WTC11 (cell line): Measurements from ENCODE around the gene TLE4. TPM values are rescaled to one million over a fixed set of nuclear protein-coding genes. Genes with fewer than 3 reads are reported as not detected.

Experiments used
- ATAC-seq: fragments of 200-7000 bp; cut with Tn5 transposase; 2 replicates; pipeline ENCODE4 v1.10.0; 2021; ENCODE audit warnings: mild to moderate bottlenecking, moderate library complexity
- CTCF ChIA-PET: fragments of 300-600 bp; sonication (Branson Sonifier 250); formaldehyde crosslinking; loops from one replicate; lab custom pipeline; 2021; ENCODE audit warnings: antibody characterized with exemption; lab: Charles Lee
- POLR2A ChIA-PET: fragments of 350-600 bp; sonication (Branson Sonifier 250); formaldehyde crosslinking; loops from one replicate; lab custom pipeline; 2021; ENCODE audit warnings: antibody characterized with exemption; lab: Charles Lee
- DNase-seq: peaks from one replicate; pipeline ENCODE4 v3.0.0; 2021; ENCODE audit warnings: low spot score
- H3K27ac Mint-ChIP-seq: 2 replicates; pipeline ENCODE4 v1.8.0; 2021; ENCODE audit warnings: mixed read lengths
- H3K27me3 Mint-ChIP-seq: 2 replicates; pipeline ENCODE4 v1.8.0; 2021; ENCODE audit warnings: low read depth, mild to moderate bottlenecking, moderate library complexity, mixed read lengths
- H3K36me3 Mint-ChIP-seq: 2 replicates; pipeline ENCODE4 v1.8.0; 2021; ENCODE audit warnings: mixed read lengths
- H3K4me1 Mint-ChIP-seq: 2 replicates; pipeline ENCODE4 v1.8.0; 2022; ENCODE audit warnings: mixed read lengths
- H3K4me3 Mint-ChIP-seq: 2 replicates; pipeline ENCODE4 v1.8.0; 2021; ENCODE audit warnings: mild to moderate bottlenecking, moderate library complexity, mixed read lengths
- H3K9me3 Mint-ChIP-seq: 2 replicates; pipeline ENCODE4 v1.8.0; 2021; ENCODE audit warnings: mixed read lengths
- ATF1 ChIP-seq: sonication (generic); formaldehyde crosslinking; IDR thresholded peaks from 2 replicates; pipeline ENCODE4 v1.8.1; 2023; ENCODE audit warnings: mild to moderate bottlenecking, moderate library complexity, missing genetic modification reagents
- CREM ChIP-seq: sonication (generic); formaldehyde crosslinking; IDR thresholded peaks from 2 replicates; pipeline ENCODE4 v1.8.1; 2022; ENCODE audit warnings: mild to moderate bottlenecking, missing genetic modification reagents, moderate library complexity
- ESRRA ChIP-seq: sonication (generic); formaldehyde crosslinking; IDR thresholded peaks from 2 replicates; pipeline ENCODE4 v1.8.1; 2022; ENCODE audit warnings: mild to moderate bottlenecking, missing genetic modification reagents, borderline replicate concordance
- ETV6 ChIP-seq: sonication (generic); formaldehyde crosslinking; IDR thresholded peaks from 2 replicates; pipeline ENCODE4 v1.8.1; 2022; ENCODE audit warnings: mild to moderate bottlenecking, missing genetic modification reagents
- IRF2 ChIP-seq: sonication (generic); formaldehyde crosslinking; IDR thresholded peaks from 2 replicates; pipeline ENCODE4 v1.8.0; 2022; ENCODE audit warnings: low read depth, missing genetic modification reagents, borderline replicate concordance
- JUN ChIP-seq: sonication (generic); formaldehyde crosslinking; IDR thresholded peaks from 2 replicates; pipeline ENCODE4 v1.8.0; 2023; ENCODE audit warnings: mild to moderate bottlenecking, missing genetic modification reagents
- KAT7 ChIP-seq: sonication (generic); formaldehyde crosslinking; IDR thresholded peaks from 2 replicates; pipeline ENCODE4 v1.8.1; 2023; ENCODE audit warnings: missing genetic modification reagents, mild to moderate bottlenecking, borderline replicate concordance
- NR1H2 ChIP-seq: sonication (generic); formaldehyde crosslinking; IDR thresholded peaks from 2 replicates; pipeline ENCODE4 v1.9.0; 2021; ENCODE audit warnings: mild to moderate bottlenecking, moderate library complexity, missing genetic modification reagents
- NR2C2 ChIP-seq: sonication (generic); formaldehyde crosslinking; IDR thresholded peaks from 2 replicates; pipeline ENCODE4 v1.8.0; 2022; ENCODE audit warnings: mild to moderate bottlenecking, missing genetic modification reagents
- PRRX2 ChIP-seq: fragments of 250-450 bp; sonication (Bioruptor Pico); IDR thresholded peaks from 2 replicates; pipeline ENCODE4 v1.8.0; 2021; ENCODE audit warnings: mild to moderate bottlenecking
- RORB ChIP-seq: fragments of 250-450 bp; sonication (Bioruptor Pico); IDR thresholded peaks from 2 replicates; pipeline ENCODE4 v1.9.0; 2021; ENCODE audit warnings: mild to moderate bottlenecking
- SMAD3 ChIP-seq: sonication (generic); formaldehyde crosslinking; IDR thresholded peaks from 2 replicates; pipeline ENCODE4 v1.8.0; 2022; ENCODE audit warnings: missing genetic modification reagents, mild to moderate bottlenecking, borderline replicate concordance
- ZNF121 ChIP-seq: sonication (generic); formaldehyde crosslinking; IDR thresholded peaks from 2 replicates; pipeline ENCODE4 v1.8.0; 2023; ENCODE audit warnings: missing genetic modification reagents
- ZNF232 ChIP-seq: sonication (generic); formaldehyde crosslinking; IDR thresholded peaks from 2 replicates; pipeline ENCODE4 v1.8.0; 2022; ENCODE audit warnings: mild to moderate bottlenecking, missing genetic modification reagents
- ZNF263 ChIP-seq: sonication (generic); formaldehyde crosslinking; IDR thresholded peaks from 2 replicates; pipeline ENCODE4 v1.8.1; 2022; ENCODE audit warnings: low read depth, mild to moderate bottlenecking, moderate library complexity, missing genetic modification reagents
- ZNF317 ChIP-seq: sonication (generic); formaldehyde crosslinking; IDR thresholded peaks from 2 replicates; pipeline ENCODE4 v1.8.1; 2023; ENCODE audit warnings: low read depth, mild to moderate bottlenecking, moderate library complexity, missing genetic modification reagents, borderline replicate concordance
- ZNF423 ChIP-seq: fragments of 250-450 bp; sonication (Bioruptor Pico); IDR thresholded peaks from 2 replicates; pipeline ENCODE4 v2.1.2; 2022; ENCODE audit warnings: mild to moderate bottlenecking, moderate library complexity
- ZNF671 ChIP-seq: fragments of 250-450 bp; sonication (Bioruptor Pico); IDR thresholded peaks from 2 replicates; pipeline ENCODE4 v1.8.0; 2021; ENCODE audit warnings: mild to moderate bottlenecking
- total RNA-seq: library from RNA; stranded (reverse); gene quantifications from 3 replicates; pipeline ENCODE4 v1.2.3, GENCODE V29; 2021
- TF ChIP-seq, protein P1 (sequence below): sonication (generic); formaldehyde crosslinking; IDR thresholded peaks from 2 replicates; pipeline ENCODE4 v1.8.1; 2023; ENCODE audit warnings: mild to moderate bottlenecking, missing genetic modification reagents, moderate library complexity
- TF ChIP-seq, protein P2 (sequence below): fragments of 250-450 bp; sonication (Bioruptor Pico); IDR thresholded peaks from 2 replicates; pipeline ENCODE4 v1.9.0; 2021; ENCODE audit warnings: mild to moderate bottlenecking, borderline replicate concordance
- TF ChIP-seq, protein P3 (sequence below): sonication (generic); formaldehyde crosslinking; IDR thresholded peaks from 2 replicates; pipeline ENCODE4 v1.8.1; 2022; ENCODE audit warnings: missing genetic modification reagents, borderline replicate concordance
- TF ChIP-seq, protein P4 (sequence below): sonication (generic); formaldehyde crosslinking; IDR thresholded peaks from 2 replicates; pipeline ENCODE4 v1.8.0; 2022; ENCODE audit warnings: mild to moderate bottlenecking, missing genetic modification reagents
- TF ChIP-seq, protein P5 (sequence below): fragments of 250-450 bp; sonication (Bioruptor Pico); IDR thresholded peaks from 2 replicates; pipeline ENCODE4 v2.1.2; 2022; ENCODE audit warnings: mild to moderate bottlenecking, moderate library complexity
- TF ChIP-seq, protein P6 (sequence below): fragments of 250-450 bp; sonication (Bioruptor Pico); IDR thresholded peaks from 2 replicates; pipeline ENCODE4 v1.9.0; 2021; ENCODE audit warnings: mild to moderate bottlenecking

Gene TLE4
- total RNA-seq, 1 experiment from 2014 or later = 48.1 TPM

DNA sequence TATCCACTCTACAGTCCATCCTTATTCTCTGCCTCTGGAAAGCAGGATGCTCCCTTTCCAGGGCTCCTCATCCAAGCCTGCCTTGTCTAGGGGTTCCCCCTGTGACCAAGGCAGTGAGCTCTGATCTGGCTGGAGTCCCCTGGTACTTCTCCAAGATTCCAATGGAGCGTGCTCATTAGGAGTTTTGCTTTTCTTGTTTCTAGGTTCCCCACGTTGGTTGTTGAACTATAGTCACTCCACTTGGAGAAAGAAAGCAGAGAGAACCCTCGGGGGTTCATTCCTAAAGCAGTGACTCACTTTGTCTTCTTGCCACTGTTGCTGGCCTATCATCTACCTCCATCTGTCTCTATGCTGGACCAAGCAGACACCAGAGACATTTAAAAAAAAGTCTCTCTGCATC, 192.6 kb downstream of the TLE4 start:
- peaks cover 4% of the 10 kb centered on the region; the same call in 1 of the 2 replicates for H3K27me3 Mint-ChIP-seq
- H3K27ac Mint-ChIP-seq = no peak overlapping the region
- no peak overlapping the region for H3K4me3 Mint-ChIP-seq
- ChIA-PET CTCF (no interaction called here), POLR2A (no interaction called here)
- H3K9me3 Mint-ChIP-seq = no peaks in the 10 kb centered on the region
- no peaks in the 10 kb centered on the region for H3K36me3 Mint-ChIP-seq
- no peak for TF ChIP-seq ZNF423 (CRISPR knock-in tag)
- no peak for TF ChIP-seq ESRRA (CRISPR knock-in tag)
- TF ChIP-seq, protein P1, sequence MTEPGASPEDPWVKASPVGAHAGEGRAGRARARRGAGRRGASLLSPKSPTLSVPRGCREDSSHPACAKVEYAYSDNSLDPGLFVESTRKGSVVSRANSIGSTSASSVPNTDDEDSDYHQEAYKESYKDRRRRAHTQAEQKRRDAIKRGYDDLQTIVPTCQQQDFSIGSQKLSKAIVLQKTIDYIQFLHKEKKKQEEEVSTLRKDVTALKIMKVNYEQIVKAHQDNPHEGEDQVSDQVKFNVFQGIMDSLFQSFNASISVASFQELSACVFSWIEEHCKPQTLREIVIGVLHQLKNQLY (CRISPR knock-in tag) = no peak
- TF ChIP-seq, protein P2, sequence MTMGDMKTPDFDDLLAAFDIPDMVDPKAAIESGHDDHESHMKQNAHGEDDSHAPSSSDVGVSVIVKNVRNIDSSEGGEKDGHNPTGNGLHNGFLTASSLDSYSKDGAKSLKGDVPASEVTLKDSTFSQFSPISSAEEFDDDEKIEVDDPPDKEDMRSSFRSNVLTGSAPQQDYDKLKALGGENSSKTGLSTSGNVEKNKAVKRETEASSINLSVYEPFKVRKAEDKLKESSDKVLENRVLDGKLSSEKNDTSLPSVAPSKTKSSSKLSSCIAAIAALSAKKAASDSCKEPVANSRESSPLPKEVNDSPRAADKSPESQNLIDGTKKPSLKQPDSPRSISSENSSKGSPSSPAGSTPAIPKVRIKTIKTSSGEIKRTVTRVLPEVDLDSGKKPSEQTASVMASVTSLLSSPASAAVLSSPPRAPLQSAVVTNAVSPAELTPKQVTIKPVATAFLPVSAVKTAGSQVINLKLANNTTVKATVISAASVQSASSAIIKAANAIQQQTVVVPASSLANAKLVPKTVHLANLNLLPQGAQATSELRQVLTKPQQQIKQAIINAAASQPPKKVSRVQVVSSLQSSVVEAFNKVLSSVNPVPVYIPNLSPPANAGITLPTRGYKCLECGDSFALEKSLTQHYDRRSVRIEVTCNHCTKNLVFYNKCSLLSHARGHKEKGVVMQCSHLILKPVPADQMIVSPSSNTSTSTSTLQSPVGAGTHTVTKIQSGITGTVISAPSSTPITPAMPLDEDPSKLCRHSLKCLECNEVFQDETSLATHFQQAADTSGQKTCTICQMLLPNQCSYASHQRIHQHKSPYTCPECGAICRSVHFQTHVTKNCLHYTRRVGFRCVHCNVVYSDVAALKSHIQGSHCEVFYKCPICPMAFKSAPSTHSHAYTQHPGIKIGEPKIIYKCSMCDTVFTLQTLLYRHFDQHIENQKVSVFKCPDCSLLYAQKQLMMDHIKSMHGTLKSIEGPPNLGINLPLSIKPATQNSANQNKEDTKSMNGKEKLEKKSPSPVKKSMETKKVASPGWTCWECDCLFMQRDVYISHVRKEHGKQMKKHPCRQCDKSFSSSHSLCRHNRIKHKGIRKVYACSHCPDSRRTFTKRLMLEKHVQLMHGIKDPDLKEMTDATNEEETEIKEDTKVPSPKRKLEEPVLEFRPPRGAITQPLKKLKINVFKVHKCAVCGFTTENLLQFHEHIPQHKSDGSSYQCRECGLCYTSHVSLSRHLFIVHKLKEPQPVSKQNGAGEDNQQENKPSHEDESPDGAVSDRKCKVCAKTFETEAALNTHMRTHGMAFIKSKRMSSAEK (CRISPR knock-in tag) = no peak
- TF ChIP-seq ZNF317 (CRISPR knock-in tag) = no peak
- TF ChIP-seq JUN (CRISPR knock-in tag) = no peak
- TF ChIP-seq CREM = no peak
- no peak for TF ChIP-seq IRF2 (CRISPR knock-in tag)
- no peak for TF ChIP-seq PRRX2 (CRISPR knock-in tag)
- TF ChIP-seq, protein P3, sequence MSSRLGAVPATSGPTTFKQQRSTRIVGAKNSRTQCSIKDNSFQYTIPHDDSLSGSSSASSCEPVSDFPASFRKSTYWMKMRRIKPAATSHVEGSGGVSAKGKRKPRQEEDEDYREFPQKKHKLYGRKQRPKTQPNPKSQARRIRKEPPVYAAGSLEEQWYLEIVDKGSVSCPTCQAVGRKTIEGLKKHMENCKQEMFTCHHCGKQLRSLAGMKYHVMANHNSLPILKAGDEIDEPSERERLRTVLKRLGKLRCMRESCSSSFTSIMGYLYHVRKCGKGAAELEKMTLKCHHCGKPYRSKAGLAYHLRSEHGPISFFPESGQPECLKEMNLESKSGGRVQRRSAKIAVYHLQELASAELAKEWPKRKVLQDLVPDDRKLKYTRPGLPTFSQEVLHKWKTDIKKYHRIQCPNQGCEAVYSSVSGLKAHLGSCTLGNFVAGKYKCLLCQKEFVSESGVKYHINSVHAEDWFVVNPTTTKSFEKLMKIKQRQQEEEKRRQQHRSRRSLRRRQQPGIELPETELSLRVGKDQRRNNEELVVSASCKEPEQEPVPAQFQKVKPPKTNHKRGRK (CRISPR knock-in tag) = no peak
- DNase-seq = no peak
- peaks cover 7% of the 10 kb centered on the region for H3K4me1 Mint-ChIP-seq
- ATAC-seq = no peak

DNA sequence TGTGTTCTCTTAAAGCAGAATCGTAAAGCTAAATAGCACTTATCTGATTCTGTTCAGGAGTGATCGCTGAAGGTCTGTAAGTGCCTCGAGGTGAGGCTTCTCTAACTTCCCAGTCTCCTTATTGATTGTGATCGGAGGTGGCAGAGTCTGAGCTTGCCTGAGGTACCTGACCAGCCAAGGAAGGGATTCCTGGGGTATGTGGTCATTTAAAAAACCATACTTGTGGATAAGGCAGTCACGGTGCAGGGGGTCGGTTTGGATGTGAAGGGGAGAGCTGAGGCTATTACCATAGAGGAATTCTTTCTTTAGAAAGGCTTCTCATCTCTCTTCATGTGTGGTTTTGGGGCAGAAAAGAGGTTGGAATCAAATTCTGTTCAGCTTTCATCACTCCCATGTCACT, 193.7 kb downstream of the TLE4 start:
- Mint-ChIP-seq H3K4me1 (peaks cover 10% of the 10 kb centered on the region), H3K36me3 (no peaks in the 10 kb centered on the region), H3K9me3 (no peaks in the 10 kb centered on the region), H3K27ac (no peak overlapping the region), H3K4me3 (no peak overlapping the region), H3K27me3 (peaks cover 4% of the 10 kb centered on the region; the same call in 1 of the 2 replicates)
- DNase-seq (no peak), ATAC-seq (no peak)
- POLR2A ChIA-PET = no interaction called here
- no peak for TF ChIP-seq ZNF671
- TF ChIP-seq NR2C2 (CRISPR knock-in tag) = no peak
- no peak for TF ChIP-seq RORB (CRISPR knock-in tag)
- no peak for TF ChIP-seq NR1H2 (CRISPR knock-in tag)
- CTCF ChIA-PET = no interaction called here

DNA sequence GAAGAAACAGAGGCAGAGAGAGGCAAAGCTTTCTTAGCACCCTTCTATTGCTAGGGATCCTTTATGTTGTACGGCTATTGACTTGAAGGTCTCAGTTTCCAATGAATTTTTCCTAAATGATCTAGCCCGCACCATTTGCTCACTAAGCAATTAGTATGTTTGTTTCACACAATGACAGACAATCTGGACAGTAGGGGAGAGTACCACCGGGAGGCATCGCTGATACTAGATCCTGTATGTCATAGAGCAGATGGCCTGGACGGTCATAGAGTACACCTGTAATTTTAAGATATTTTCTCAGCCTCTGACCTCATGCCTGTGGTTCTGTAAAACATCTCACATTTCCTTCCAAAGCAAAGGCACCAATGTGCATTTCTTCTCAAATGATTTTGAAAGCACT, 194.3 kb downstream of the TLE4 start:
- H3K27me3 Mint-ChIP-seq = peaks cover 4% of the 10 kb centered on the region; the same call in 1 of the 2 replicates
- no peak overlapping the region for H3K4me3 Mint-ChIP-seq
- peaks cover 10% of the 10 kb centered on the region for H3K4me1 Mint-ChIP-seq
- no peaks in the 10 kb centered on the region for H3K9me3 Mint-ChIP-seq
- H3K36me3 Mint-ChIP-seq = no peaks in the 10 kb centered on the region
- no peak for TF ChIP-seq ZNF232 (CRISPR knock-in tag)
- no peak for TF ChIP-seq ETV6 (CRISPR knock-in tag)
- no peak for TF ChIP-seq SMAD3 (CRISPR knock-in tag)
- TF ChIP-seq, protein P4, sequence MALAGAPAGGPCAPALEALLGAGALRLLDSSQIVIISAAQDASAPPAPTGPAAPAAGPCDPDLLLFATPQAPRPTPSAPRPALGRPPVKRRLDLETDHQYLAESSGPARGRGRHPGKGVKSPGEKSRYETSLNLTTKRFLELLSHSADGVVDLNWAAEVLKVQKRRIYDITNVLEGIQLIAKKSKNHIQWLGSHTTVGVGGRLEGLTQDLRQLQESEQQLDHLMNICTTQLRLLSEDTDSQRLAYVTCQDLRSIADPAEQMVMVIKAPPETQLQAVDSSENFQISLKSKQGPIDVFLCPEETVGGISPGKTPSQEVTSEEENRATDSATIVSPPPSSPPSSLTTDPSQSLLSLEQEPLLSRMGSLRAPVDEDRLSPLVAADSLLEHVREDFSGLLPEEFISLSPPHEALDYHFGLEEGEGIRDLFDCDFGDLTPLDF (CRISPR knock-in tag) = no peak
- TF ChIP-seq, protein P5, sequence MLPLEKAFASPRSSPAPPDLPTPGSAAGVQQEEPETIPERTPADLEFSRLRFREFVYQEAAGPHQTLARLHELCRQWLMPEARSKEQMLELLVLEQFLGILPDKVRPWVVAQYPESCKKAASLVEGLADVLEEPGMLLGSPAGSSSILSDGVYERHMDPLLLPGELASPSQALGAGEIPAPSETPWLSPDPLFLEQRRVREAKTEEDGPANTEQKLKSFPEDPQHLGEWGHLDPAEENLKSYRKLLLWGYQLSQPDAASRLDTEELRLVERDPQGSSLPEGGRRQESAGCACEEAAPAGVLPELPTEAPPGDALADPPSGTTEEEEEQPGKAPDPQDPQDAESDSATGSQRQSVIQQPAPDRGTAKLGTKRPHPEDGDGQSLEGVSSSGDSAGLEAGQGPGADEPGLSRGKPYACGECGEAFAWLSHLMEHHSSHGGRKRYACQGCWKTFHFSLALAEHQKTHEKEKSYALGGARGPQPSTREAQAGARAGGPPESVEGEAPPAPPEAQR (CRISPR knock-in tag) = no peak
- TF ChIP-seq JUN (CRISPR knock-in tag) = no peak
- no peak for TF ChIP-seq KAT7
- TF ChIP-seq IRF2 (CRISPR knock-in tag) = no peak
- TF ChIP-seq ZNF263 (CRISPR knock-in tag) = no peak
- no peak for TF ChIP-seq ATF1 (CRISPR knock-in tag)
- TF ChIP-seq, protein P6, sequence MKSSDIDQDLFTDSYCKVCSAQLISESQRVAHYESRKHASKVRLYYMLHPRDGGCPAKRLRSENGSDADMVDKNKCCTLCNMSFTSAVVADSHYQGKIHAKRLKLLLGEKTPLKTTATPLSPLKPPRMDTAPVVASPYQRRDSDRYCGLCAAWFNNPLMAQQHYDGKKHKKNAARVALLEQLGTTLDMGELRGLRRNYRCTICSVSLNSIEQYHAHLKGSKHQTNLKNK (CRISPR knock-in tag) = no peak
- no peak for TF ChIP-seq ZNF121 (CRISPR knock-in tag)
- ATAC-seq = no peak
- DNase-seq = no peak
- H3K27ac Mint-ChIP-seq = no peak overlapping the region
- CTCF ChIA-PET = no interaction called here
- POLR2A ChIA-PET = no interaction called here
